GM18520 (cell line): Measurements from ENCODE around the gene ADA.
"Not testable (repeated sequence)": the region's sequence is repeated elsewhere in the genome, so short reads cannot be mapped to it uniquely, and the experiment has no call there.

Experiments
- ATAC-seq: cut with Tn5 transposase; IDR thresholded peaks from one replicate; pipeline ENCODE4 v1.9.1; 2021; ENCODE audit not compliant: unreplicated experiment

ADA gene

GRCh38 chr20:44601236-44601671 lies 50.2 kb downstream of the ADA start:
- ATAC-seq, result no peak

- ATAC-seq, result no peak
Observed at GRCh38 chr20:44600758-44601201, 50.7 kb downstream of the ADA start.

GRCh38 chr20:44600301-44600700 lies 51.2 kb downstream of the ADA start:
- no peak for ATAC-seq

- ATAC-seq, result no peak
Observed at GRCh38 chr20:44599715-44600114, 51.8 kb downstream of the ADA start.

GRCh38 chr20:44598423-44599305 lies 52.8 kb downstream of the ADA start:
- ATAC-seq, result no peak

- no peak for ATAC-seq
Observed at GRCh38 chr20:44597930-44598329, 53.6 kb downstream of the ADA start.

GRCh38 chr20:44597516-44597915 lies 54.0 kb downstream of the ADA start:
- no peak for ATAC-seq

- no peak for ATAC-seq
Observed at GRCh38 chr20:44596876-44597275, 54.6 kb downstream of the ADA start.

- ATAC-seq, result no peak
Observed at GRCh38 chr20:44596010-44596409, 55.5 kb downstream of the ADA start.

- ATAC-seq, result no peak
Observed at GRCh38 chr20:44594730-44595129, 56.8 kb downstream of the ADA start.

- ATAC-seq, result no peak
Observed at GRCh38 chr20:44593751-44594150, 57.7 kb downstream of the ADA start.

- no peak for ATAC-seq
Observed at GRCh38 chr20:44592366-44592765, 59.1 kb downstream of the ADA start.

GRCh38 chr20:44590980-44591778 lies 60.3 kb downstream of the ADA start:
- no peak for ATAC-seq

- ATAC-seq, result no peak
Observed at GRCh38 chr20:44589537-44589936, 62.0 kb downstream of the ADA start.

- ATAC-seq, result not testable (repeated sequence)
Observed at GRCh38 chr20:44588321-44588720, 63.2 kb downstream of the ADA start.

GRCh38 chr20:44587035-44587980 lies 64.2 kb downstream of the ADA start:
- ATAC-seq, result no peak

- ATAC-seq, result peak; percentile 63
Observed at GRCh38 chr20:44586289-44586911, 65.1 kb downstream of the ADA start.

GRCh38 chr20:44585057-44585963 lies 66.2 kb downstream of the ADA start:
- no peak for ATAC-seq

GRCh38 chr20:44584162-44584561 lies 67.3 kb downstream of the ADA start:
- no peak for ATAC-seq
